Measurements from ENCODE around the gene NUDC. TPM values are rescaled to one million over a fixed set of nuclear protein-coding genes. Genes with fewer than 3 reads are reported as not detected.

The NUDC gene
- total and polyA plus RNA-seq, 2 of the 13 experiments (the other 11 are each of a cell fraction or from before 2014, with no cell fraction given), result 34.7 to 104 TPM

DNA sequence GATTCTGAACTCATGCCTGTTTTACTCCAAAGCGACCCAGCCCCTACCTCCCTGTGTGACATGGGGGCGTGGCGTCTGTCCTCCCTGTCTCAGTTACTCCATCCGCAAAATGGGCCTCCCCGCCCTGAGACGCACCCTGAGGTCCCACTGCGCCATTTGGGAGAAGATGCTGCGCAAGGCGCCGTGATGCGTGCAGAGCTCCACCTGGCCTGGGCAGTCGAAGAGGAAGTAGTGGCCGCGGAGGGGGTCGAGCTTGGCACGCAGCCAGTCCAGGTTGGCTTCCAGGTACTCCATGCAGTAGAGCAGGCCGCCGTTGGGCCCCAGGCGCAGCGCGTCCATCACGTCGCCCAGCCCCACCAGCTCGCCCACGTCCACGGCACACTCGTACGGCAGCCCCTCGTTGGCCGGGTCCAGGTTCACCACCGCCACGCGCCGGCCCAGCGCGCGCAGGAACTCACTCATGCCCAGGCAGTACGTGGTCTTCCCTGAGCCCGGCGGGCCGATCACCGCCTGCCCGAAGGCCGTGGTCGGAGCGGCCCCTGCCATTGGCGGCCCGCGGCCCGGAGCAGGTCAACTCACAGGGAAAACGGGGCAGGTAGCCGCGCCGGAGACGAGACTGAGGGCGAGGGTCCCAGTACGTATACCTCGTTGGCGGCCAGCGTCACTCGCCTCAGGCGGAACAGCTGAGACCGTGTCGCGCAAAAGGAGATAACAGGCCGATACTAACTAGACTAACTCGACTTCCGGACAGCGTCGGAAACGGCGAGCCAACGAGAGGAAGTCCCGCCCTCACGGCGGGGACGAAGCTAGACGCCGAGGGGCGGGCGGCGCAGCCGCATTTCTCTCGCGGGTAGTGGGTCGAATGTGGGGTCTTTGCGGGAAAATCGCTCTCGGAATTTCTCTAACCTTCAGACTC is 31.7 kb upstream of the NUDC start, which contains the start of gene GPN2 (continued):
- TF ChIP-seq TAF1 (CRISPR knock-in tag; IDR thresholded peaks at IDR 0.05) (peak; percentile 86), NKX3-1 (CRISPR knock-in tag; IDR thresholded peaks at IDR 0.05) (peak; percentile 83), RBM39 (IDR thresholded peaks at IDR 0.05; ENCODE audit: low read depth, low read length, poor library complexity, severe bottlenecking) (peak; percentile 84), SNAPC2 (CRISPR knock-in tag; IDR thresholded peaks at IDR 0.05) (0 out of 2 replicates have a peak, but pooled peaks have one; percentile 52), ZNF343 (CRISPR knock-in tag; IDR thresholded peaks at IDR 0.05) (peak; percentile 90; the same call in 1 of the 2 replicates), ZNF776 (CRISPR knock-in tag; IDR thresholded peaks at IDR 0.05) (peak; percentile 78; the same call in 1 of the 2 replicates), SMC3 (IDR thresholded peaks at IDR 0.05; ENCODE audit: low read length) (no peak), ARNTL (CRISPR knock-in tag; IDR thresholded peaks at IDR 0.05) (peak; percentile 32; the same call in 1 of the 2 replicates), HDAC2 (CRISPR knock-in tag; IDR thresholded peaks at IDR 0.05) (peak; percentile 44; the same call in 1 of the 2 replicates), ZNF264 (CRISPR knock-in tag; IDR thresholded peaks at IDR 0.05) (no peak)
- TF ChIP-seq, protein P1, sequence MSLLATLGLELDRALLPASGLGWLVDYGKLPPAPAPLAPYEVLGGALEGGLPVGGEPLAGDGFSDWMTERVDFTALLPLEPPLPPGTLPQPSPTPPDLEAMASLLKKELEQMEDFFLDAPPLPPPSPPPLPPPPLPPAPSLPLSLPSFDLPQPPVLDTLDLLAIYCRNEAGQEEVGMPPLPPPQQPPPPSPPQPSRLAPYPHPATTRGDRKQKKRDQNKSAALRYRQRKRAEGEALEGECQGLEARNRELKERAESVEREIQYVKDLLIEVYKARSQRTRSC (CRISPR knock-in tag; IDR thresholded peaks at IDR 0.05; ENCODE audit: low read depth), result peak; percentile 83; the same call in 1 of the 2 replicates
- TF ChIP-seq, protein P2, sequence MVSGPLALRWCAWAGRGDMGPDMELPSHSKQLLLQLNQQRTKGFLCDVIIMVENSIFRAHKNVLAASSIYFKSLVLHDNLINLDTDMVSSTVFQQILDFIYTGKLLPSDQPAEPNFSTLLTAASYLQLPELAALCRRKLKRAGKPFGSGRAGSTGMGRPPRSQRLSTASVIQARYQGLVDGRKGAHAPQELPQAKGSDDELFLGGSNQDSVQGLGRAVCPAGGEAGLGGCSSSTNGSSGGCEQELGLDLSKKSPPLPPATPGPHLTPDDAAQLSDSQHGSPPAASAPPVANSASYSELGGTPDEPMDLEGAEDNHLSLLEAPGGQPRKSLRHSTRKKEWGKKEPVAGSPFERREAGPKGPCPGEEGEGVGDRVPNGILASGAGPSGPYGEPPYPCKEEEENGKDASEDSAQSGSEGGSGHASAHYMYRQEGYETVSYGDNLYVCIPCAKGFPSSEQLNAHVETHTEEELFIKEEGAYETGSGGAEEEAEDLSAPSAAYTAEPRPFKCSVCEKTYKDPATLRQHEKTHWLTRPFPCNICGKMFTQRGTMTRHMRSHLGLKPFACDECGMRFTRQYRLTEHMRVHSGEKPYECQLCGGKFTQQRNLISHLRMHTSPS (CRISPR knock-in tag; IDR thresholded peaks at IDR 0.05; ENCODE audit: low read depth), result 0 out of 2 replicates have a peak, but pooled peaks have one; percentile 60
- TF ChIP-seq, protein P3, sequence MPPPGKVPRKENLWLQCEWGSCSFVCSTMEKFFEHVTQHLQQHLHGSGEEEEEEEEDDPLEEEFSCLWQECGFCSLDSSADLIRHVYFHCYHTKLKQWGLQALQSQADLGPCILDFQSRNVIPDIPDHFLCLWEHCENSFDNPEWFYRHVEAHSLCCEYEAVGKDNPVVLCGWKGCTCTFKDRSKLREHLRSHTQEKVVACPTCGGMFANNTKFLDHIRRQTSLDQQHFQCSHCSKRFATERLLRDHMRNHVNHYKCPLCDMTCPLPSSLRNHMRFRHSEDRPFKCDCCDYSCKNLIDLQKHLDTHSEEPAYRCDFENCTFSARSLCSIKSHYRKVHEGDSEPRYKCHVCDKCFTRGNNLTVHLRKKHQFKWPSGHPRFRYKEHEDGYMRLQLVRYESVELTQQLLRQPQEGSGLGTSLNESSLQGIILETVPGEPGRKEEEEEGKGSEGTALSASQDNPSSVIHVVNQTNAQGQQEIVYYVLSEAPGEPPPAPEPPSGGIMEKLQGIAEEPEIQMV (CRISPR knock-in tag; IDR thresholded peaks at IDR 0.05; ENCODE audit: low read depth), result 0 out of 2 replicates have a peak, but pooled peaks have one; percentile 65
- TF ChIP-seq, protein P4, sequence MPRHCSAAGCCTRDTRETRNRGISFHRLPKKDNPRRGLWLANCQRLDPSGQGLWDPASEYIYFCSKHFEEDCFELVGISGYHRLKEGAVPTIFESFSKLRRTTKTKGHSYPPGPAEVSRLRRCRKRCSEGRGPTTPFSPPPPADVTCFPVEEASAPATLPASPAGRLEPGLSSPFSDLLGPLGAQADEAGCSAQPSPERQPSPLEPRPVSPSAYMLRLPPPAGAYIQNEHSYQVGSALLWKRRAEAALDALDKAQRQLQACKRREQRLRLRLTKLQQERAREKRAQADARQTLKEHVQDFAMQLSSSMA (CRISPR knock-in tag; IDR thresholded peaks at IDR 0.05), result peak; percentile 94; the same call in 1 of the 2 replicates
- TF ChIP-seq, protein P5, sequence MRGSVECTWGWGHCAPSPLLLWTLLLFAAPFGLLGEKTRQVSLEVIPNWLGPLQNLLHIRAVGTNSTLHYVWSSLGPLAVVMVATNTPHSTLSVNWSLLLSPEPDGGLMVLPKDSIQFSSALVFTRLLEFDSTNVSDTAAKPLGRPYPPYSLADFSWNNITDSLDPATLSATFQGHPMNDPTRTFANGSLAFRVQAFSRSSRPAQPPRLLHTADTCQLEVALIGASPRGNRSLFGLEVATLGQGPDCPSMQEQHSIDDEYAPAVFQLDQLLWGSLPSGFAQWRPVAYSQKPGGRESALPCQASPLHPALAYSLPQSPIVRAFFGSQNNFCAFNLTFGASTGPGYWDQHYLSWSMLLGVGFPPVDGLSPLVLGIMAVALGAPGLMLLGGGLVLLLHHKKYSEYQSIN (CRISPR knock-in tag; IDR thresholded peaks at IDR 0.05; ENCODE audit: borderline replicate concordance), result no peak
- TF ChIP-seq, protein P6, sequence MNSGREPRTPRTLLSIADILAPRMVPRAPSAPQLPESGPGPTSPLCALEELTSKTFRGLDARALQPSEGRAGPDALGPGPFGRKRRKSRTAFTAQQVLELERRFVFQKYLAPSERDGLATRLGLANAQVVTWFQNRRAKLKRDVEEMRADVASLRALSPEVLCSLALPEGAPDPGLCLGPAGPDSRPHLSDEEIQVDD (CRISPR knock-in tag; IDR thresholded peaks at IDR 0.05; ENCODE audit: borderline replicate concordance), result peak; percentile 88
- TF ChIP-seq, protein P7, sequence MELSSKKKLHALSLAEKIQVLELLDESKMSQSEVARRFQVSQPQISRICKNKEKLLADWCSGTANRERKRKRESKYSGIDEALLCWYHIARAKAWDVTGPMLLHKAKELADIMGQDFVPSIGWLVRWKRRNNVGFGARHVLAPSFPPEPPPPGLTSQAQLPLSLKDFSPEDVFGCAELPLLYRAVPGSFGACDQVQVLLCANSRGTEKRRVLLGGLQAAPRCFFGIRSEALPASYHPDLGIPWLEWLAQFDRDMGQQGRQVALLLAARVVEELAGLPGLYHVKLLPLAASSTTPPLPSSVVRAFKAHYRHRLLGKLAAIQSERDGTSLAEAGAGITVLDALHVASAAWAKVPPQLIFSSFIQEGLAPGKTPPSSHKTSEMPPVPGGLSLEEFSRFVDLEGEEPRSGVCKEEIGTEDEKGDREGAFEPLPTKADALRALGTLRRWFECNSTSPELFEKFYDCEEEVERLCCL (CRISPR knock-in tag; IDR thresholded peaks at IDR 0.05; ENCODE audit: borderline replicate concordance), result peak; percentile 88; the same call in 1 of the 2 replicates

Data from HepG2 (cell line).